ENCODE data around the gene MCRS1. TPM values are rescaled to one million over a fixed set of nuclear protein-coding genes. Genes with fewer than 3 reads are reported as not detected.

The MCRS1 gene
- total and polyA plus RNA-seq, 4 donors = 29.4 to 78.9 (median 67.5) TPM

DNA sequence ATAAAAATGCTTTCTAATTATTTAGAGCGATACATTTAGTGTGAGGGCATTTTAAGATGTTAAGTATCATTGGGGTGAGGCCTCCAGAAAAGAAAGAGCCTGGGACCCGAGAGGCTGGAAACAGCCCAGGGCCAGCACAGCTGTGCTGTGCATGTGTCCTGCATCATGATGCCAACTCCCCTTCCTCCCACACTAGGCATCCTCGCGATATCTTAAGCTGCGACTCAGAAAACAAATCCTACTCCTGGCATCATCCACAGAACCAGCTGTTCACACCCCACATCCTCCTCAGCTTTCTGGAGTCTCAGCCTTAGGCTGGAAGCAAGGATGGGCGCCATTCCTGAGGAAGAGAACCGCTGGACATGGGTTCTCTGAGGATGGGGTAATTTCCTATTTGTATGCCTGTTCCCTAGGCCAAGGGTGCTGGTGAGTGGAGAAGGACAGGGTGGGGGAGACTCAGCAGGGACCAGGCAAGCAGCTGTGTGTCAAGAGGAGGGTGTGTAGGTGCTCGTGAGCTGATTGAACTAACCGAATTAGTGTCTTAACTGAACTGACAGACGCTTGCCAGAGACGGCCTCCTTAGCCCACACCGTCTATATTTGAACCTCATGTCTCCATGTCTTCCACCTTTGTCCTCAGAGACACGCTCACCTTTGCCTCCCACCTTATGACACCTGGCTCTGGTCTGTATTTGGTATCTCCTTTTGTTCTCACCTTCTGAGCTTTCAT is 15.6 kb upstream of the MCRS1 start:
- DNase-seq (ENCODE audit: low read depth in 4 of 6, low spot score in 6 of 6) = peak in 2 of 6 donors; percentile 24 to 40
- Histone ChIP-seq H3K4me1 (ENCODE audit: control insufficient read depth, insufficient read depth, low read length) (peaks cover 9% of the 10 kb centered on the region), H3K9me3 (ENCODE audit: control insufficient read depth, insufficient read depth, low read length) (no peaks in the 10 kb centered on the region), H3K36me3 (ENCODE audit: control insufficient read depth, insufficient read depth, low read length) (peaks cover 31% of the 10 kb centered on the region), H3K27ac (ENCODE audit: low read depth, low read length) (no peak overlapping the region), H3K4me3 (ENCODE audit: low read depth, low read length) (no peak overlapping the region), H3K27me3 (ENCODE audit: control insufficient read depth, insufficient read depth, low read length) (no peaks in the 10 kb centered on the region)
- WGBS (ENCODE audit: insufficient coverage) = 75% methylated on average over 5 of the region's 13 CpGs

DNA sequence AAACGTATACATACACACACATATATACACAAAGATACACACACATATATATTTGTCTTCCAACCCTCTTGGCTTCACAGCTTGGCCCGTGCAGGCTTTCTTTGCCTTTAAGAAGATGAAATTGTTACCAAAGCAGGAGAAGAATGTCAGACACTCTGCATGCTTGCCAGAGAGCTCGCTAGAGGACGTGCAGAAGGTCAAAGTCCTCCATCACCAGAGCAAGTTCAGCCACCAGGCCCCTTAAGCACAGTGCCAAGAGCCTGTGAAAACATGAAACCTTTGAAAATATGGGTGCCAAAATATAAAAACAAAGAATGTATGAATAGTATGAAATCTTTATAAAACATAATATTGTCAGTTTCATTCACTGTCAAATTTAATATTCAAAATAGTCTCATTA is 14.9 kb upstream of the MCRS1 start:
- WGBS (ENCODE audit: insufficient coverage) = 75% methylated on average over 1 of the region's 4 CpGs
- no peak overlapping the region for H3K27ac ChIP-seq (ENCODE audit: low read depth, low read length)
- peaks cover 25% of the 10 kb centered on the region for H3K36me3 ChIP-seq (ENCODE audit: control insufficient read depth, insufficient read depth, low read length)
- peaks cover 9% of the 10 kb centered on the region for H3K4me1 ChIP-seq (ENCODE audit: control insufficient read depth, insufficient read depth, low read length)
- H3K4me3 ChIP-seq (ENCODE audit: low read depth, low read length) = no peak overlapping the region
- no peaks in the 10 kb centered on the region for H3K9me3 ChIP-seq (ENCODE audit: control insufficient read depth, insufficient read depth, low read length)
- no peaks in the 10 kb centered on the region for H3K27me3 ChIP-seq (ENCODE audit: control insufficient read depth, insufficient read depth, low read length)
- peak in 2 of 6 donors; percentile 11 to 19 for DNase-seq (ENCODE audit: low read depth in 4 of 6, low spot score in 6 of 6)

DNA sequence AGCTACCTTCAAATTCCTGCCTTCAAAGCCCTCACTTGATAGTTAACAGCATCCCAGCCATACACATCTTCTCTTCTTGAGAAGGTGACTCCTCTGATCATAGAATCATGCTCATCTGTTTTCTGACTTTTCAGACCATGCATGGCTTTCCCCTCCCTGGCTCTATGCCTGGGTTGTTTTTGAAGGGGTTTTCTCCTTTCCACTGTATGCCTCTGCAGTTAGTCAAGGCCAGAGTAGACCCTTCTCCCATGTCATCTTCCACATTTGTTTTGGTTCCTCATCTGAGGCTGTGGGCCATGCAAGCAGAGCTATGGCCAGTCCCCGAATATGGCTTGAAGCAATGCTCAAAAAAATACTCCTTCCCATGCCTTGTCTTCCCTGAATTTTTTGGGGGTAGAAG is 14.3 kb upstream of the MCRS1 start:
- peaks cover 22% of the 10 kb centered on the region for H3K36me3 ChIP-seq (ENCODE audit: control insufficient read depth, insufficient read depth, low read length)
- H3K27me3 ChIP-seq (ENCODE audit: control insufficient read depth, insufficient read depth, low read length) = no peaks in the 10 kb centered on the region
- DNase-seq (ENCODE audit: low read depth in 4 of 6, low spot score in 6 of 6) = no peak
- no peak overlapping the region for H3K27ac ChIP-seq (ENCODE audit: low read depth, low read length)
- WGBS (ENCODE audit: insufficient coverage) = no CpG with 5 or more reads among the region's 1 CpG
- peaks cover 9% of the 10 kb centered on the region for H3K4me1 ChIP-seq (ENCODE audit: control insufficient read depth, insufficient read depth, low read length)
- H3K4me3 ChIP-seq (ENCODE audit: low read depth, low read length) = no peak overlapping the region
- no peaks in the 10 kb centered on the region for H3K9me3 ChIP-seq (ENCODE audit: control insufficient read depth, insufficient read depth, low read length)

DNA sequence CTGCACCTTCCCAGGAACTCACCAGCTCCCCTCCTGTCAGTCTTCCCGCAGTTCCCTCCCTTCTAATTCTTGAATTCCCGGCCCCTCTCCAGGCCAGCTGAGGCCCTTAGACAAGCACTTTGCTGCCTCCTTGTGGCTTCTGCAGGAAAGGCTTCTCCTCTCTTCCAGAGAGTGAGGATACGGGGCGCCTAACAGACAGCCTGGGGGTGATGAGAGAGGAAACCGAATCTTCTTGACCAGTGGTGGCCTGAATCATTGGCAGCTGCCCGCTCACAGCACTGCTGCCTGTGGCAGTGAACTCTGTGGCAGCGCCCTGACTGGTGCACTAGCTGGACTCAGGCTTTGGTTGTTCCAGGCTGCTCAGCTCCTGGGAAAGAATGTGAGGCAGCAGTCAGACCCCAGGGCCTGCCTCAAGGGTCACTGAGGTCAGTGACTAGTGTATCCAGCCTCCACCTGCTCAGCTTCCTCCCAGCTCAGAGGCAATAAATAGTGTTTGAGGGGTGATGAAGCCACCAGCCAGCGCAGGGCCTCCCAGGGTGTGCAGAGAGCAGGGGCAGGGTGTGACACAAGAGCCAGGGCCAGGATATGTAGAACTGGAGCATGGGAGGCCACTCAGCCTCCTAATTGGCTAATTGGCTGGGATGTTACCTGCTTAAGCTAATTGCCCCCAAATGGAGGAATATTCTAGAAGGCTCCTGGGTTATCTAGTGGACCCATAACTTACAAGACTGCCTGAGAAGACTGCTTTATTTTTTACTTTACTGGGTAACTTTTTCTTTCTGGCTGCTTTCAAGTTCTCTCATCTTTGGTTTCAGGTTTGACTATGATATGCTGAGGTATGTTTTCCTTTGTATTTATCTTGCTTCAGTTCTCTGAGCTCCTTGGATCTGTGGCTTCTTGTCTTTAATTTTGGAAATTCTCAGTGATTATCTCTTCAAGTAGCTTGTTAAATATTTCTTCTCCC is 12.9 kb upstream of the MCRS1 start:
- H3K27ac ChIP-seq (ENCODE audit: low read depth, low read length) = no peak overlapping the region
- no peaks in the 10 kb centered on the region for H3K27me3 ChIP-seq (ENCODE audit: control insufficient read depth, insufficient read depth, low read length)
- no peaks in the 10 kb centered on the region for H3K9me3 ChIP-seq (ENCODE audit: control insufficient read depth, insufficient read depth, low read length)
- DNase-seq (ENCODE audit: low read depth in 4 of 6, low spot score in 6 of 6) = peak; percentile 26 to 91 (median 56)
- H3K4me1 ChIP-seq (ENCODE audit: control insufficient read depth, insufficient read depth, low read length) = peaks cover 9% of the 10 kb centered on the region
- H3K4me3 ChIP-seq (ENCODE audit: low read depth, low read length) = no peak overlapping the region
- WGBS (ENCODE audit: insufficient coverage) = 34% methylated on average over 6 of the region's 8 CpGs
- peaks cover 24% of the 10 kb centered on the region for H3K36me3 ChIP-seq (ENCODE audit: control insufficient read depth, insufficient read depth, low read length)

DNA sequence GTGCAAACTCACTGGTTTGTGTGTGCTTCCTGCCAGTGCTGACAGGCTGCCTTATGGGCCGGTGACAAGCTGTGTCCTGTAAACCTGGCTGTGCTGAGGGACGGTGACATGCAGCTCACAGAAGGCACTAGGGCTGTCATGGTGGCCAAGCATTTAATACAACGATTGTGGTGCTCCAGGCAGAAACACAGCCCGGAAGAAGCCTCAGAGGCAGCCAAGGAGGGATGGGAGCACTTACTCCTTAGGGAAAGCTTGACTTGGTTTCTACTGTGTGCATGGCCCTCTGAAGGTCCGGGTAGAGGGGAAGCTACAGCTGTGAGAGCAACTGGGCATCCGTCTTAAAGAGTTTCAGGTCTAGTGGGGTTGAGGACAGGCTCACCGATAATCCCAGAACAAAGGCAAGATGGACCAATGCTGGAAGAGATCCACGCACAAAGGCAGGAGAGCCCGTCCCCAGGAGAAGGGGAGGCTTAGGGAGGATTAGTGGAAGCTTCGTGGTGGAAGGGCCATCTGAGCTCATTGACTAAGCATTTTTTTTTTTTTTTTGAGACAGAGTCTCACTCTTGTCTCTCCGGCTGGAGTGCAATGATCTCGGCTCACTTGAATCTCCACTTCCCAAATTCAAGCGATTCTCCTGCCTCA is 10.7 kb upstream of the MCRS1 start:
- 91% methylated on average over 11 of the region's 13 CpGs for WGBS (ENCODE audit: insufficient coverage)
- Histone ChIP-seq H3K27ac (ENCODE audit: low read depth, low read length) (no peak overlapping the region), H3K27me3 (ENCODE audit: control insufficient read depth, insufficient read depth, low read length) (no peaks in the 10 kb centered on the region), H3K9me3 (ENCODE audit: control insufficient read depth, insufficient read depth, low read length) (no peaks in the 10 kb centered on the region), H3K4me3 (ENCODE audit: low read depth, low read length) (no peak overlapping the region), H3K4me1 (ENCODE audit: control insufficient read depth, insufficient read depth, low read length) (peaks cover 9% of the 10 kb centered on the region), H3K36me3 (ENCODE audit: control insufficient read depth, insufficient read depth, low read length) (peaks cover 20% of the 10 kb centered on the region)
- DNase-seq (ENCODE audit: low read depth in 4 of 6, low spot score in 6 of 6) = no peak

DNA sequence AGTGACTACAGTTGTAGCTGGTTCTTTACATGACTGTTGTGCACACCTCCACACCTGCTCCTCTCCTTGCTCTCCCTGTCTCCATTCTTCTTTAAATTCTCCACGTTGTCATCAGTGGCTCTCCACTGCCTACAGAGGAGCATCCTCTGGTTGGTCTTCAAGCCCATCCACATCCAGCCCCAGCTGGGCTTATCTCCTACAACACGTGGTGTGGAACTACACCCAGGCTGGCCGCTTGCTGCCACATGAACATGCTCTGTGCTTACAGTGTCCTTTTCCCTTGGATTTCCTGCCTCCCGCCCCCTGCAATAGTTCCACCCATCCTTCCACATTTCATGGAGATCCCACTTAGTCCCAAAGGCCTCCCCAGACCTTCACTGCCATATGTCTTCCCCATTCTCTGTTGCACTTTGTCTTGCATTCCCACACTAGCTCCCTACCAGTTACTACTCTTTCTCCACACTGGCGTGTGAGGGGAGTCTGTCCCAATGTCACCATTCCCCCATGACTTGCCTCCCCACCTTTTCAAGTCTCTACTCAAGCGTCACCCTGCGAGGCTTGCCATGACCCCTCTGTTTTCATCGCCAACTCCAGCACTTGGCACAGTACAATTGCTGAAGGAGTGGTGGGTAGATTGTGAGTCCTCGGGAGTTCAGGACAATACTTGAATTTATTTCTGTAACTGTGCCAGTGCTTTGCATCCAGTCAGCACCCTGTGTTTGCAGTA is 9.8 kb upstream of the MCRS1 start:
- Histone ChIP-seq H3K4me3 (ENCODE audit: low read depth, low read length) (no peak overlapping the region), H3K27ac (ENCODE audit: low read depth, low read length) (no peak overlapping the region), H3K36me3 (ENCODE audit: control insufficient read depth, insufficient read depth, low read length) (peaks cover 18% of the 10 kb centered on the region), H3K27me3 (ENCODE audit: control insufficient read depth, insufficient read depth, low read length) (no peaks in the 10 kb centered on the region), H3K4me1 (ENCODE audit: control insufficient read depth, insufficient read depth, low read length) (peaks cover 9% of the 10 kb centered on the region), H3K9me3 (ENCODE audit: control insufficient read depth, insufficient read depth, low read length) (no peaks in the 10 kb centered on the region)
- no peak for DNase-seq (ENCODE audit: low read depth in 4 of 6, low spot score in 6 of 6)
- 77% methylated on average over 6 of the region's 9 CpGs for WGBS (ENCODE audit: insufficient coverage)

DNA sequence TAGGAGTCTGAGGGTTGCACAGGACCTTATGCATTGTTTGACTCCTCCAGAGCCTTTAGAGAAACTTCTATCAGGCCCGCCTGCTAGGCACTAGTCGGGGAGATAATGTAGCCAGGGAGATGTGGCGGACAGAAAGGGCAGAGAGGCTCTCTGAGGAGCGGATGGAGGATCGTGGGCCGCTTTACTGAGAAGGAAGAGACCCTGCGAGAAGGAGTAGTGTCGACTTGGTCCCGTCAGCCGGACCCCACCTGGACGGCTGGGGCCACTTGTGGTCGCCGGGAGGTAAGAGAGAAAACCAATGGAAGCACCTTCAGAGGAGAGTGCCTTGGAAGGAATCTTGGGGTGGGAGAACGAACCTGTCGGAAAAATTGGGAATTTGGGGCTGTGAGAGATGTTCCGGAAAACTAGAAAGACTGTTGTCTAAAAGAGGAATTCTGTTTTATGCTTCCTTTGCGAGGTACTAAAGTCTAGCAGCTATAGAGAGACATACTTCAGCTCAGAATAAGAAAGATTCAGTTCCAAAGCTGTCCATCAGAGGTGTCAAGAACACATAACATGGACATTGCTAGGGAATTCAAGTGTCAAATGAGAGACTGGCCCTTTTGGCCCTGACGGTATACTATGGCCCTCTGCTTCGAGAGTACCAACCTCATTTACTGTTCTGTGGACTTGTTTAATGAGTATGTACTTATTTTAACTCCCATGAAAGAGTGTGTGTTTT is 660 bp upstream of the MCRS1 start:
- no peak for DNase-seq (ENCODE audit: low read depth in 4 of 6, low spot score in 6 of 6)
- Histone ChIP-seq H3K27ac (ENCODE audit: low read depth, low read length) (peak overlapping the region; percentile 91), H3K4me3 (ENCODE audit: low read depth, low read length) (peak overlapping the region; percentile 87), H3K36me3 (ENCODE audit: control insufficient read depth, insufficient read depth, low read length) (peaks cover 36% of the 10 kb centered on the region), H3K27me3 (ENCODE audit: control insufficient read depth, insufficient read depth, low read length) (no peaks in the 10 kb centered on the region), H3K4me1 (ENCODE audit: control insufficient read depth, insufficient read depth, low read length) (peaks cover 20% of the 10 kb centered on the region), H3K9me3 (ENCODE audit: control insufficient read depth, insufficient read depth, low read length) (no peaks in the 10 kb centered on the region)
- WGBS (ENCODE audit: insufficient coverage) = under 1% methylated on average over 15 of the region's 19 CpGs

DNA sequence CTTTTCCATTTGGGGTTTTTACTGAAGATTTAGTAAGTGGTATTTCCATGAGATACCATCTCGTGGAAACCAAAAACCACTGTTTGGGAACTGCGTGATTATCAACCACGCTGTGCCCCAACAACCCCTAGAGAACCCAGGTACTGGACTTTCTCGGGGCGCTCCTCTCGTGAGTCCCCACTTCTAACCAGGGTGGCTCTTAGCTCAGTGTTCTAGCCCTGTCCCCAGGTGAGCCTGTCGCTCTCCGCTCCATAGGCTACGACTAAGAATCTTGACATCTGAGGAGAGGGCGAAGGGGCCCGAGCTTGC is 686 bp downstream of the MCRS1 start:
- Histone ChIP-seq H3K4me1 (ENCODE audit: control insufficient read depth, insufficient read depth, low read length) (peaks cover 20% of the 10 kb centered on the region), H3K27ac (ENCODE audit: low read depth, low read length) (peak overlapping the region; percentile 91), H3K4me3 (ENCODE audit: low read depth, low read length) (peak overlapping the region; percentile 87), H3K9me3 (ENCODE audit: control insufficient read depth, insufficient read depth, low read length) (no peaks in the 10 kb centered on the region), H3K27me3 (ENCODE audit: control insufficient read depth, insufficient read depth, low read length) (no peaks in the 10 kb centered on the region), H3K36me3 (ENCODE audit: control insufficient read depth, insufficient read depth, low read length) (peaks cover 43% of the 10 kb centered on the region)
- DNase-seq (ENCODE audit: low read depth in 4 of 6, low spot score in 6 of 6) = no peak
- 5% methylated on average over 10 of the region's 11 CpGs for WGBS (ENCODE audit: insufficient coverage)

DNA sequence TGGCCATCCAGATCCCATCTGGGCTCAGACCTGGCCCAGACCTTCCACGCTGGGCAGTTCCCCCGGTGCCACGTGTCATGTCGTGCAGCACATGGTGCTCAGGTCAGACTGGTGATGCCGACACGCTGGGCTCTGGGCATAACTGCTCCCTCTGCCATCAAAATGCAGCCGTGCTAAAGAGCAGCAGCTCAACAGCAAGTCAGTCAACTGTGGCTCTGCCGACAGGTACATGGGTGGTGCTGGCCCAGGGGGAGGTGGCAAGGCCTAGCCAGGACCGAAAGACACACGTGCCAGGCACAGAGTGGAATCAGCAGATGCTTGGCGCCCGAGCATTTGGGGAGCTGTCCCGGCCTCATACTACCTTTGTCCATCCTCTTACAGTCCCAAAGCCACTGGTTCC is 1.6 kb downstream of the MCRS1 start:
- H3K4me3 ChIP-seq (ENCODE audit: low read depth, low read length) = no peak overlapping the region
- peaks cover 50% of the 10 kb centered on the region for H3K36me3 ChIP-seq (ENCODE audit: control insufficient read depth, insufficient read depth, low read length)
- no peaks in the 10 kb centered on the region for H3K9me3 ChIP-seq (ENCODE audit: control insufficient read depth, insufficient read depth, low read length)
- H3K27me3 ChIP-seq (ENCODE audit: control insufficient read depth, insufficient read depth, low read length) = no peaks in the 10 kb centered on the region
- no peak overlapping the region for H3K27ac ChIP-seq (ENCODE audit: low read depth, low read length)
- 95% methylated on average over 13 of the region's 13 CpGs for WGBS (ENCODE audit: insufficient coverage)
- peaks cover 20% of the 10 kb centered on the region for H3K4me1 ChIP-seq (ENCODE audit: control insufficient read depth, insufficient read depth, low read length)
- DNase-seq (ENCODE audit: low read depth in 4 of 6, low spot score in 6 of 6) = no peak
